Parathyroid adenoma (tissue), 2 donors: ENCODE results near the gene CDH4.

Experiments
- H2AFZ ChIP-seq: fragments of 300-600 bp; sonication (generic); one replicate; pipeline ENCODE4 v1.7.0; 2017; ENCODE audit warnings: antibody characterized with exemption, mild to moderate bottlenecking
- H3K27ac ChIP-seq: fragments of 300-600 bp; sonication (generic); one replicate; pipeline ENCODE4 v1.7.0; 2017
- H3K27me3 ChIP-seq: fragments of 300-600 bp; sonication (generic); one replicate; pipeline ENCODE4 v1.7.0; 2017; ENCODE audit warnings: low read length; ENCODE audit not compliant: control insufficient read depth, insufficient read depth
- H3K36me3 ChIP-seq: fragments of 300-600 bp; sonication (generic); one replicate; pipeline ENCODE4 v1.7.0; 2017; ENCODE audit warnings: low read length; ENCODE audit not compliant: control insufficient read depth, insufficient read depth
- H3K4me1 ChIP-seq: fragments of 300-600 bp; sonication (generic); one replicate; pipeline ENCODE4 v1.7.0; 2017; ENCODE audit warnings: control low read depth
- H3K4me2 ChIP-seq: fragments of 300-600 bp; sonication (generic); one replicate; pipeline ENCODE4 v1.7.0; 2017; ENCODE audit warnings: low read length
- H3K4me3 ChIP-seq: fragments of 300-600 bp; sonication (generic); one replicate; pipeline ENCODE4 v1.7.0; 2017; ENCODE audit warnings: low read depth, low read length
- H3K79me2 ChIP-seq: fragments of 300-600 bp; sonication (generic); one replicate; pipeline ENCODE4 v1.7.0; 2017; ENCODE audit warnings: control low read depth
- H3K9ac ChIP-seq: fragments of 300-600 bp; sonication (generic); one replicate; pipeline ENCODE4 v1.7.0; 2017; ENCODE audit warnings: mild to moderate bottlenecking
- H3K9me3 ChIP-seq: fragments of 300-600 bp; sonication (generic); one replicate; pipeline ENCODE4 v1.7.0; 2017; ENCODE audit warnings: low read length; ENCODE audit not compliant: control insufficient read depth
- TF ChIP-seq, protein P1 (sequence below): fragments of 300-600 bp; sonication (generic); IDR thresholded peaks from one replicate; pipeline ENCODE4 v1.7.0; 2017; ENCODE audit warnings: antibody characterized with exemption, mild to moderate bottlenecking
- donor health status: primary hyperparathyroidism.

CDH4 gene

DNA sequence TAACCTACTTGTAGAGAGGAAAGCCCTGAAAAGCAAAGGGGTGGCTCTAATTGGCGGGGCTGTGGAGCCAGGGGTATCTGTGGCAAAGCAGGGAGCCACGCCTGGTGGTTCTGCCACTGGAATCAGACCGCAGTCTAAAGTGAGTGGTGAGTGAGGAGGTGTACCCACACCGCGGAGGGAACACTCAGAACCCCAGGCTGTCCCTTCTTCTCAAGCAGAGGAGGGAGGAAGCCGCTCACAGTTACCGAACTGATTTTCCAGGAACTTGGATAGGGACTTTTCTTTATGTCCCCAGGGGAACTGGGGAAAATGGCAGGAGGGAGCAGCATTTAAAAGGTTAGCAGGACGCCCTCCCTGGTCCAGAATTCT, 526.4 kb downstream of the CDH4 start:
- H3K9ac ChIP-seq = no peak overlapping the region
- no peaks in the 10 kb centered on the region for H3K9me3 ChIP-seq
- TF ChIP-seq, protein P1, sequence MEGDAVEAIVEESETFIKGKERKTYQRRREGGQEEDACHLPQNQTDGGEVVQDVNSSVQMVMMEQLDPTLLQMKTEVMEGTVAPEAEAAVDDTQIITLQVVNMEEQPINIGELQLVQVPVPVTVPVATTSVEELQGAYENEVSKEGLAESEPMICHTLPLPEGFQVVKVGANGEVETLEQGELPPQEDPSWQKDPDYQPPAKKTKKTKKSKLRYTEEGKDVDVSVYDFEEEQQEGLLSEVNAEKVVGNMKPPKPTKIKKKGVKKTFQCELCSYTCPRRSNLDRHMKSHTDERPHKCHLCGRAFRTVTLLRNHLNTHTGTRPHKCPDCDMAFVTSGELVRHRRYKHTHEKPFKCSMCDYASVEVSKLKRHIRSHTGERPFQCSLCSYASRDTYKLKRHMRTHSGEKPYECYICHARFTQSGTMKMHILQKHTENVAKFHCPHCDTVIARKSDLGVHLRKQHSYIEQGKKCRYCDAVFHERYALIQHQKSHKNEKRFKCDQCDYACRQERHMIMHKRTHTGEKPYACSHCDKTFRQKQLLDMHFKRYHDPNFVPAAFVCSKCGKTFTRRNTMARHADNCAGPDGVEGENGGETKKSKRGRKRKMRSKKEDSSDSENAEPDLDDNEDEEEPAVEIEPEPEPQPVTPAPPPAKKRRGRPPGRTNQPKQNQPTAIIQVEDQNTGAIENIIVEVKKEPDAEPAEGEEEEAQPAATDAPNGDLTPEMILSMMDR = no peak
- H3K4me2 ChIP-seq = no peak overlapping the region
- no peaks in the 10 kb centered on the region for H3K4me1 ChIP-seq
- H3K4me3 ChIP-seq = no peak overlapping the region
- no peak overlapping the region for H3K27ac ChIP-seq
- H2AFZ ChIP-seq = no peak overlapping the region
- H3K36me3 ChIP-seq = no peaks in the 10 kb centered on the region
- H3K79me2 ChIP-seq = no peaks in the 10 kb centered on the region
- H3K27me3 ChIP-seq = no peaks in the 10 kb centered on the region

DNA sequence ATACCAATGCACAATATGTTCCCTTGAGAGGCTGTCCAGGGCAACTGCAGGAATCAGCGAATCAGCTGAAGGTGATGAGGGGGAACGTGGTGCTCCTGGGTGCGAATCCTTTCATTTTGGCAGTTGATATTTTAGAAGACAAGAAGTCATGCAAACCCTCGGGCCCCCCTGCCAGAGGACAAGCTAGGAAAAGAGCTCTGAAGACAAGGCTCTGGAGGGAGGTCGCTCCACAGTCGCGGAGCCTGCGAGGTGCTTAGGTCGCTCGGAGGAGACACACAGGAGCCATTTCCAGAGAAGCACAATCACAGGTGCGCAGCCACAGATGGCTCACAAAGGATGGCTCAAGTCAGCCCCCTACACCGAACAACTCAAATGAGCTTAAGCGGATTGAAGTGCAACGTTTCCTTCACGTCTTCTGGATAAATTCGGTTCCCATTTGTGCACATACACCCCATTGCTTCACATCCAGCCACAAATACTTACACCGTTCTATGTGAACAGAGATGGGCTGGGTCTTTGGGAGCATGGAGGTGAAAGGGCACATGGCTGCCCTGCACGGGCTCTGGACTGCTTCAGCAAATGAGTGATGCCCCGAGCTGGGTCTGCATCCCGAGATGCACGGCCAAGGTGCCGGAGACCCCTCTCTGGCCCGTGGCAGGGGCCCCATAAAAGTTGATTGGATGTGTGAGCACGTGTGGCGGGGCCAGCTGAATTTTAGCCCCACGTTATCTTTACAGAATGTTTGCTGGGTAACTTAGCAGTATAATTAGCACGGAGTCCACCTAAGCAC, 527.3 kb downstream of the CDH4 start:
- Histone ChIP-seq H3K4me3 (no peak overlapping the region), H3K27me3 (no peaks in the 10 kb centered on the region)

DNA sequence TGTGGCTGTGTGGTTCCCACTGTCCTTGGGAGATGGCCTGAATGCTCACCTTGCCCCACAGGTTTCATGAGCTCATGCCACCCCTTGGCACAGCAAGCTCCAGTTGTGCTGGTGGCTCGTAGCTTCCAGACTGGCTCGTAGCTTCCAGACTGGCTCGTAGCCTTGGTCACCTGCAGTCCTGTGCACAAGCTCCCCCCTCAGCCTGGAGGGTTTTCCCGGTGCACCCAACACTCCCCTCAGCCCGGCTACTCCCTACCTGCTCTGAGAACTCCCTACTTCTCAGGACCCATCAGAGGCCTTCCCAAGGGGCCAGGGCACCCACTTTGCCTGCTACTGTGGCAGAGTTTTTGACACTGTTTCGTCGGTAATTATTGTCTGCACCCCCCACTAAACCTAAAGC, 528.0 kb downstream of the CDH4 start:
- H3K4me2 ChIP-seq = no peak overlapping the region
- no peaks in the 10 kb centered on the region for H3K27me3 ChIP-seq
- H3K4me3 ChIP-seq = no peak overlapping the region

More for the DNA sequence above, 527.3 kb downstream of the CDH4 start:
- TF ChIP-seq, protein P1 = no peak
- H3K27ac ChIP-seq = no peak overlapping the region
- no peak overlapping the region for H2AFZ ChIP-seq
- no peaks in the 10 kb centered on the region for H3K79me2 ChIP-seq
- no peaks in the 10 kb centered on the region for H3K36me3 ChIP-seq
- H3K4me2 ChIP-seq = no peak overlapping the region
- H3K9me3 ChIP-seq = no peaks in the 10 kb centered on the region
- H3K4me1 ChIP-seq = no peaks in the 10 kb centered on the region
- no peak overlapping the region for H3K9ac ChIP-seq

DNA sequence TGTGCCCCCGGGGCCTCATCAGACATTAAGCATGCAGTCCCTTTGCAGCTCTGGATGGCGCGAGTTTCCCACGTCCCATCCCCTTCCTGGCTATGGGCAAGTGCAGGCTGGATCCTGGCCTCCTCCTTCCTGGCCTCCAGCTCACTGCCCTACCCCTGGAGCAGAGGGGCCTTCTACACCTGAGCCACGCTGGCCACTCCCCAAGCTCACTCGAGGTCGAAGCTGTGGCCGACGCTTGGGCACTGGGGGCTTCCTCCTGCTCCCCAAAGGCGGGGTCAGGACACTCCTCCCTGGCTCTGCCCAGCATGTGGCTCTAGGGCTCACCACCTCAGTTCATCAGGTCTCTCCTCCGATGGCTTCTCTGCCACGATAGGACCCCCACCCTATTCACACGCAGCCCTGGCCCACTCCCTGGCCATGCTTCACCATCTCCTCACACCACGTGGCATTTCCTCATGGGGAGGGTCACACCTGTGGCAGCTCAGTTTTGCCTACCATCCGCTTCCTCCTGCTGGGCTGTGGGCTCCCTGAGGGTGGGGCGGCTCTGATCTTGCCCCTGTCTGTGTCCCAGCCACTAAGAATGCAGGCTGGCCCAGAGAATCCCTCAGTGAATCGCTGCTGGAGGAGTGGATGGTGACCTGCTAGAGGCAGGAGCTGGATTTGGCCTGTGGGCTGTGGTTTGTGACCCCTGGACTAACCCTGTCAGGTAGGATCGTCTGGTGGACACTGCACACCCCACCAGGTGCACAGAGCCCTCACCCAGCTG, 532.9 kb downstream of the CDH4 start:
- Histone ChIP-seq H3K79me2 (no peaks in the 10 kb centered on the region), H3K4me3 (no peak overlapping the region), H3K27ac (no peak overlapping the region), H3K9me3 (no peaks in the 10 kb centered on the region), H3K4me2 (no peak overlapping the region), H3K27me3 (no peaks in the 10 kb centered on the region), H3K9ac (no peak overlapping the region), H2AFZ (no peak overlapping the region), H3K36me3 (no peaks in the 10 kb centered on the region), H3K4me1 (no peaks in the 10 kb centered on the region)
- TF ChIP-seq, protein P1 = no peak

More for the DNA sequence above, 528.0 kb downstream of the CDH4 start:
- no peaks in the 10 kb centered on the region for H3K4me1 ChIP-seq
- H2AFZ ChIP-seq = no peak overlapping the region
- H3K9me3 ChIP-seq = no peaks in the 10 kb centered on the region
- TF ChIP-seq, protein P1 = no peak
- no peaks in the 10 kb centered on the region for H3K36me3 ChIP-seq
- no peak overlapping the region for H3K27ac ChIP-seq
- H3K9ac ChIP-seq = no peak overlapping the region
- H3K79me2 ChIP-seq = no peaks in the 10 kb centered on the region
